Thymus (tissue), 14 donors: Measurements from ENCODE around the gene ZNF365. TPM values are rescaled to one million over a fixed set of nuclear protein-coding genes. Genes with fewer than 3 reads are reported as not detected.
A peak's percentile ranks its signal among the peaks of the same experiment; 100 is the strongest.

Experiments used
- DNase-seq, 9 donors: peaks; one replicate each; pipeline ENCODE4 v3.0.0-alpha.2; 2013; ENCODE audit warnings: low spot score in 9 of 9, low read depth in 6 of 9, missing footprints in 1 of 9
- H3K27ac ChIP-seq, 2 donors: one replicate each; pipeline ENCODE4 v1.5.1; 2013; ENCODE audit warnings: control low read depth in 1 of 2, low read depth in 1 of 2, low read length in 1 of 2, mild to moderate bottlenecking in 1 of 2, moderate library complexity in 1 of 2
- H3K27me3 ChIP-seq, 2 donors: one replicate each; pipeline ENCODE4 v1.5.1; 2013; ENCODE audit warnings: low read length in 1 of 2; ENCODE audit not compliant: control insufficient read depth in 2 of 2, insufficient read depth in 1 of 2
- H3K36me3 ChIP-seq, 2 donors: one replicate each; pipeline ENCODE4 v1.5.1; 2013; ENCODE audit warnings: low read length in 1 of 2, mild to moderate bottlenecking in 1 of 2, moderate library complexity in 1 of 2; ENCODE audit not compliant: control insufficient read depth in 2 of 2, insufficient read depth in 2 of 2
- H3K4me1 ChIP-seq, 2 donors: one replicate each; pipeline ENCODE4 v1.5.1; 2013; ENCODE audit warnings: low read length in 2 of 2; ENCODE audit not compliant: control insufficient read depth in 2 of 2, insufficient read depth in 2 of 2
- H3K4me3 ChIP-seq, 2 donors: one replicate each; pipeline ENCODE4 v1.5.1; 2013; ENCODE audit warnings: low read length in 2 of 2, control low read depth in 1 of 2, mild to moderate bottlenecking in 1 of 2
- H3K9me3 ChIP-seq, 2 donors: one replicate each; pipeline ENCODE4 v1.5.1; 2013; ENCODE audit warnings: low read length in 1 of 2, mild to moderate bottlenecking in 1 of 2; ENCODE audit not compliant: control insufficient read depth in 2 of 2, insufficient read depth in 1 of 2
- WGBS: extraction: QIAGEN DNeasy Blood & Tissue Kit; methylation state at CpG from one replicate; pipeline ENCODE4 v1.1.7; 2013; 5-methylcytosine and 5-hydroxymethylcytosine counted together
- long read RNA-seq, 10 donors: transcript quantifications; one replicate each; lab custom pipeline, GENCODE V29; 2026
- polyA plus RNA-seq: library from polyadenylated mRNA; stranded (reverse); fragments of 200-250 nt; gene quantifications from one replicate; pipeline ENCODE4 v1.2.3, GENCODE V29; 2013
- total RNA-seq: library from RNA; stranded (reverse); fragments of 120-200 nt; gene quantifications from one replicate; pipeline ENCODE4 v1.2.4, GENCODE V29; 2013
- donor health status: healthy.

ZNF365 gene
- total RNA-seq, result 0.19 TPM
- polyA plus RNA-seq, result 0.73 TPM
- long read RNA-seq, donor 1, result 0 reads
- long read RNA-seq, donor 2, result 0 reads
- long read RNA-seq, donor 3, full-length matches to known transcripts, result 1 of 1 reads
- long read RNA-seq, donor 3, partial matches to known transcripts, result 0 of 1 reads
- long read RNA-seq, donor 3, other reads (novel, unspliced or antisense), result 0 of 1 reads
- long read RNA-seq, donor 4, result 0 reads
- long read RNA-seq, donor 5, result 0 reads
- long read RNA-seq, donor 6, result 0 reads
- long read RNA-seq, donor 7, result 0 reads
- long read RNA-seq, donor 8, full-length matches to known transcripts, result 1 of 1 reads
- long read RNA-seq, donor 8, partial matches to known transcripts, result 0 of 1 reads
- long read RNA-seq, donor 8, other reads (novel, unspliced or antisense), result 0 of 1 reads
- long read RNA-seq, donor 9, result 0 reads
- long read RNA-seq, donor 10, result 0 reads

- DNase-seq, result peak in 4 of 9 donors; percentile 2 to 16 (median 4)
- Histone ChIP-seq H3K4me1 (peaks cover 0 to 9% of the 10 kb centered on the region in 2 donors), H3K4me3 (peak within 1 kb of the TSS in 1 of 2 donors; percentile 47), H3K9me3 (no peaks in the 10 kb centered on the region), H3K36me3 (no peaks in the 10 kb centered on the region), H3K27ac (no peak within 1 kb of the TSS), H3K27me3 (peaks cover 12 to 55% of the 10 kb centered on the region in 2 donors)
- 2% methylated on average over 73 of the region's 73 CpGs for whole genome bisulfite sequencing
These were observed at the start of gene ZNF365 for GRCh38 chr10:62373995-62374861. ZNF365 (plus strand) TSS chr10:62374369; CDS start chr10:62376194, 1,825 bp downstream.

DNA sequence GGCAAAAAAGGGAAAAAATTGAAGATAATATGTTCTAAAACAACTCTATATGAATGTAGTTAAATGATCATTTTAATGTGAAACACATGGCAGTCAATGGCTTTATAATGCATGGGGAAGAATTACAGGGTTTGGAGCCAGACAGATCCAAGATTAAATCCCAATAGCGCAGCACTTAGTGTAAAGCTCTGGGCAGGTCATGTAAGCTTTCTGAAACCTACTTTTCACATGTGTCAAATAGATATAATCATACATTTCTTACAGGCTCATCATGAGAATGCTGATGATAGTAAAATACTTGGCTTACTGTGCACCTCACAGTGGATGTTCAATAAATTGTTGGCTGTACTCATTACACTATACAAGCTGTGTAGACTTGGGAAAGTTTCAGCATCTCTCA lies 48.0 kb upstream of the ZNF365 start:
- Histone ChIP-seq H3K36me3 (no peaks in the 10 kb centered on the region), H3K4me1 (no peaks in the 10 kb centered on the region), H3K27ac (no peak overlapping the region), H3K27me3 (no peaks in the 10 kb centered on the region), H3K9me3 (no peaks in the 10 kb centered on the region), H3K4me3 (no peak overlapping the region)
- DNase-seq, result no peak
- WGBS, result 96% methylated on average over 1 of the region's 1 CpG

GRCh38 chr10:62327885-62328284 lies 46.3 kb upstream of the ZNF365 start:
- 84% methylated on average over 3 of the region's 3 CpGs for WGBS
- H3K27ac ChIP-seq, result no peak overlapping the region
- DNase-seq, result no peak
- H3K27me3 ChIP-seq, result no peaks in the 10 kb centered on the region
- H3K4me3 ChIP-seq, result no peak overlapping the region
- H3K9me3 ChIP-seq, result no peaks in the 10 kb centered on the region
- H3K4me1 ChIP-seq, result no peaks in the 10 kb centered on the region
- no peaks in the 10 kb centered on the region for H3K36me3 ChIP-seq

- H3K4me3 ChIP-seq, result no peak overlapping the region
- H3K4me1 ChIP-seq, result no peaks in the 10 kb centered on the region
- H3K27ac ChIP-seq, result no peak overlapping the region
- no peaks in the 10 kb centered on the region for H3K9me3 ChIP-seq
- DNase-seq, result no peak
- WGBS, result 96% methylated on average over 1 of the region's 1 CpG
- no peaks in the 10 kb centered on the region for H3K27me3 ChIP-seq
- no peaks in the 10 kb centered on the region for H3K36me3 ChIP-seq
These were observed 44.0 kb upstream of the ZNF365 start for GRCh38 chr10:62330213-62330612.

GRCh38 chr10:62332406-62332805 lies 41.8 kb upstream of the ZNF365 start:
- Histone ChIP-seq H3K27ac (no peak overlapping the region), H3K36me3 (no peaks in the 10 kb centered on the region), H3K4me1 (no peaks in the 10 kb centered on the region), H3K4me3 (no peak overlapping the region), H3K9me3 (no peaks in the 10 kb centered on the region), H3K27me3 (no peaks in the 10 kb centered on the region)
- DNase-seq, result no peak

- 79% methylated on average over 3 of the region's 3 CpGs for WGBS
- no peaks in the 10 kb centered on the region for H3K27me3 ChIP-seq
- H3K4me1 ChIP-seq, result no peaks in the 10 kb centered on the region
- no peak for DNase-seq
- H3K27ac ChIP-seq, result no peak overlapping the region
- H3K4me3 ChIP-seq, result no peak overlapping the region
- H3K36me3 ChIP-seq, result no peaks in the 10 kb centered on the region
- H3K9me3 ChIP-seq, result no peaks in the 10 kb centered on the region
These were observed 40.9 kb upstream of the ZNF365 start for GRCh38 chr10:62333135-62333889.

DNA sequence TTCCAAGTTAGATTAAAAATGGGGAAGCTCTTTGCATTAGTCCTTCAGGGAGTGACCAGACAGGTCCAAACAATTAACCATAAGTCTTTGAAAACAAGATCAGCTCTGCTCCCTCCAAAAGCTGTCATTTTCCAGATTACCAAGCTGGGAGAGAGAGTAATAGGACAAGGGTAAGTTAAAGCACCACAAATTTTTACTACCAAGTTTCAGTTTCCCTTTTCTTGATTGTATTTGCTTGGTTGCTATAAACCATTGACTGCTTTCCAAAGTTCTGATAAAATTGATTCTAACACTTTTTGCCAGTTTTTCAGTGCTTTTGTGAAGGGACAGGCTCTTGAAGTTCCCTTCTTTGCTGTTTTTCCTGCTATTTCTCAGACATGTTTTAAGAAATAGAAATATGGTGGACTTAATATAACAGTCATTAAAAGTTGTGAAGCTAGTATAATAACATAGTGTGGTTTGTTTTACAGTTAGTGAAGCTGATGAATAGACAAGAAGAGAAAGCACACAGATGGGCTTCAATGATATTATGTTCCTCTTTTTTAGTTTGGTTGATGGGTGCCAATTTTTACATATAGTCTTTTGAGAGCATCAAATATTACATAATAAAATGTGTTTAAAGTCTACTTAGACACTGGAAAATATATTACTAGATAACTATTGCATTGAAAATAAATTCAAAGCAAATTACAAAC lies 40.0 kb upstream of the ZNF365 start:
- Histone ChIP-seq H3K4me3 (no peak overlapping the region), H3K9me3 (no peaks in the 10 kb centered on the region), H3K27ac (no peak overlapping the region), H3K4me1 (no peaks in the 10 kb centered on the region), H3K27me3 (no peaks in the 10 kb centered on the region), H3K36me3 (no peaks in the 10 kb centered on the region)
- no peak for DNase-seq

GRCh38 chr10:62335326-62335725 lies 38.8 kb upstream of the ZNF365 start:
- H3K9me3 ChIP-seq, result peaks cover 0 to 4% of the 10 kb centered on the region in 2 donors
- H3K27ac ChIP-seq, result no peak overlapping the region
- DNase-seq, result no peak
- H3K36me3 ChIP-seq, result no peaks in the 10 kb centered on the region
- H3K4me3 ChIP-seq, result no peak overlapping the region
- H3K4me1 ChIP-seq, result no peaks in the 10 kb centered on the region
- WGBS, result 84% methylated on average over 2 of the region's 2 CpGs
- no peaks in the 10 kb centered on the region for H3K27me3 ChIP-seq
